RWPE1 (cell line): ENCODE data around the gene CAPN13.

Experiments
- CTCF ChIA-PET: fragments of 350-600 bp; sonication (Branson Sonifier 250); formaldehyde crosslinking; extraction: SDS; loops from one replicate; lab custom pipeline; 2021; lab: Yijun Ruan, JAX
- POLR2A ChIA-PET: fragments of 400-600 bp; formaldehyde crosslinking; extraction: SDS; loops from one replicate; lab custom pipeline; 2020; ENCODE audit warnings: antibody characterized with exemption; ENCODE audit not compliant: low non-redundant PET; lab: Yijun Ruan, JAX
- DNase-seq: peaks from one replicate; pipeline ENCODE4 v3.0.0; 2012; ENCODE audit warnings: low spot score
- H3K27ac ChIP-seq: fragments of 450-650 bp; 2 replicates; pipeline ENCODE4 v1.5.1; 2017
- CTCF ChIP-seq: fragments of 450-650 bp; conservative IDR thresholded peaks from 2 replicates; pipeline ENCODE4 v1.5.1; 2017; ENCODE audit warnings: low read depth, mild to moderate bottlenecking

The CAPN13 gene

GRCh38 chr2:30695749-30696148 is 111.5 kb downstream of the CAPN13 start:
- CTCF ChIA-PET = interaction anchor here (0.6 to 1.1 kb wide), 2 partner anchors 10 to 11 kb away, joined by 4 to 8 read pairs; no protein-coding TSS in a partner anchor
- no peak for DNase-seq
- no peak overlapping the region for H3K27ac ChIP-seq
- POLR2A ChIA-PET = interaction anchor here (0.5 kb wide), 1 partner anchor 1586 kb away, joined by 3 read pairs; no protein-coding TSS in a partner anchor
- no peak for TF ChIP-seq CTCF

GRCh38 chr2:30694286-30695055 is 112.8 kb downstream of the CAPN13 start:
- DNase-seq = no peak
- ChIA-PET CTCF (interaction anchor here (0.7 to 1.0 kb wide), 2 partner anchors 13 to 607 kb away, joined by 3 read pairs; no protein-coding TSS in a partner anchor), POLR2A (no interaction called here)
- H3K27ac ChIP-seq = no peak overlapping the region
- TF ChIP-seq CTCF = no peak

- POLR2A ChIA-PET = no interaction called here
- CTCF ChIA-PET = interaction anchor here (0.6 to 1.7 kb wide), 3 partner anchors 10 to 607 kb away, joined by 3 to 5 read pairs (median 4); no protein-coding TSS in a partner anchor
- H3K27ac ChIP-seq = no peak overlapping the region
Measured at GRCh38 chr2:30693821-30694281, 113.4 kb downstream of the CAPN13 start.

GRCh38 chr2:30692829-30693275 is 114.4 kb downstream of the CAPN13 start:
- ChIA-PET CTCF (interaction anchor here (1.7 kb wide), 1 partner anchor 484 kb away, joined by 5 read pairs; no protein-coding TSS in a partner anchor), POLR2A (no interaction called here)
- H3K27ac ChIP-seq = no peak overlapping the region
- DNase-seq = no peak
- TF ChIP-seq CTCF = no peak

More at GRCh38 chr2:30693821-30694281, 113.4 kb downstream of the CAPN13 start:
- no peak for TF ChIP-seq CTCF
- DNase-seq = no peak

- H3K27ac ChIP-seq = no peak overlapping the region
- TF ChIP-seq CTCF = no peak
- ChIA-PET POLR2A (no interaction called here), CTCF (interaction anchor here (0.6 to 1.7 kb wide), 3 partner anchors 164 to 641 kb away, joined by 3 to 5 read pairs (median 3); no protein-coding TSS in a partner anchor)
- no peak for DNase-seq
Measured at GRCh38 chr2:30691948-30692828, 115.1 kb downstream of the CAPN13 start.
